Spleen (tissue), 11 donors: ENCODE results near the gene UNC5A. TPM values are rescaled to one million over a fixed set of nuclear protein-coding genes. Genes with fewer than 3 reads are reported as not detected.

ENCODE experiments used
- DNase-seq: peaks from one replicate; pipeline ENCODE4 v3.0.0-alpha.2; 2020
- H3K27ac ChIP-seq, 8 donors: fragments of 200-600 bp; sonication (generic) in 7 of 8; 1 replicate in 4 of 8; 2 replicates in 4 of 8; pipeline versions ENCODE4 v1.5.0 to v1.8.0; 2016 to 2021; ENCODE audit warnings: inconsistent platforms in 4 of 8, mild to moderate bottlenecking in 4 of 8, moderate library complexity in 1 of 8
- H3K27me3 ChIP-seq, 7 donors: fragments of 200-600 bp; sonication (generic) in 6 of 7; replicated peaks in 1 of 7; 1 replicate in 4 of 7; 2 replicates in 3 of 7; pipeline versions ENCODE4 v1.5.0 to v1.8.0; 2016 to 2021; ENCODE audit warnings: inconsistent platforms in 3 of 7, mild to moderate bottlenecking in 1 of 7
- H3K36me3 ChIP-seq, 6 donors: fragments of 200-600 bp; sonication (generic) in 5 of 6; 1 replicate in 4 of 6; 2 replicates in 2 of 6; pipeline versions ENCODE4 v1.5.0 to v1.8.0; 2016 to 2021; ENCODE audit warnings: inconsistent platforms in 2 of 6
- H3K4me1 ChIP-seq, 6 donors: fragments of 200-600 bp; sonication (generic) in 5 of 6; 1 replicate in 3 of 6; 2 replicates in 3 of 6; pipeline versions ENCODE4 v1.5.0 to v1.8.0; 2016 to 2021; ENCODE audit warnings: inconsistent platforms in 3 of 6
- H3K4me3 ChIP-seq, 8 donors: fragments of 200-600 bp; sonication (generic) in 7 of 8; 1 replicate in 4 of 8; 2 replicates in 4 of 8; pipeline versions ENCODE4 v1.5.0 to v1.8.0; 2016 to 2021; ENCODE audit warnings: inconsistent platforms in 4 of 8, mild to moderate bottlenecking in 4 of 8, moderate library complexity in 2 of 8
- H3K9me3 ChIP-seq, 8 donors: fragments of 200-600 bp; sonication (generic) in 7 of 8; 1 replicate in 4 of 8; 2 replicates in 4 of 8; pipeline versions ENCODE4 v1.5.0 to v1.8.0; 2016 to 2021; ENCODE audit warnings: inconsistent platforms in 4 of 8
- POLR2A ChIP-seq, 3 donors: fragments of 450-650 bp; IDR thresholded peaks; one replicate each; pipeline ENCODE4 v1.5.1; 2017; ENCODE audit warnings: antibody characterized with exemption in 3 of 3, mild to moderate bottlenecking in 1 of 3
- POLR2AphosphoS5 ChIP-seq, 3 donors: sonication (generic); formaldehyde crosslinking; IDR thresholded peaks; one replicate each; pipeline ENCODE4 v1.5.1; 2017; ENCODE audit warnings: antibody characterized with exemption in 3 of 3
- WGBS, 5 donors: extraction: QIAGEN DNeasy Blood & Tissue Kit in 3 of 5; methylation state at CpG; one replicate each; pipeline versions ENCODE4 v1.1.5 to v1.1.7; 2013 to 2018; 5-methylcytosine and 5-hydroxymethylcytosine counted together
- intact Hi-C: fragments of 100-400 bp; cut with DNase I; formaldehyde crosslinking; loops from one replicate; pipeline ENCODE4 v1.15.0; 2023; ENCODE audit warnings: low total_unique reads
- polyA plus RNA-seq, 3 donors: library from polyadenylated mRNA; stranded (reverse); fragments of 200-250 nt; gene quantifications; one replicate each; pipeline ENCODE4 v1.2.1, GENCODE V29; 2013
- total RNA-seq, 7 donors: library from RNA; depleted of rRNA in 3 of 7; stranded (reverse); fragments of >200 nt in 3 of 7; fragmentation: NEBNext Ultra II Directional in 4 of 7; extraction: Animal tissue kit (Norgen Biotek cat#: 25700) in 4 of 7; gene quantifications; one replicate each; pipeline versions ENCODE4 v1.1.0 to v1.2.1, GENCODE V29; 2016 to 2021
- TF ChIP-seq, protein P1 (sequence below), 11 experiments: fragments of 200-600 bp in 7 of 11; fragments of 450-650 bp in 4 of 11; sonication (generic) in 4 of 11; IDR thresholded peaks in 8 of 11; conservative IDR thresholded peaks in 3 of 11; 1 replicate in 7 of 11; 2 replicates in 4 of 11; pipeline versions ENCODE4 v1.4.0 to v1.8.0; 2016 to 2021; ENCODE audit warnings: antibody characterized with exemption in 11 of 11, inconsistent platforms in 4 of 11, mild to moderate bottlenecking in 1 of 11
- donor health status: healthy with polysubstance abuse.
- donor health status: DM: no; HTN: no; CAD: no; lungs with moderate emphysema.
- donor health status: DM: no; HTN: no; CAD: no.
- donor health status: Bipolar disorder and iron deficiency.
- donor health status: healthy.
- donor health status: DM: no; HTN: no; CAD: no.
- donor health status: DM: yes; HTN: yes; CAD: no.

Gene UNC5A
- total and polyA plus RNA-seq, 10 donors, result 0.03 to 0.06 TPM; not detected in 8

DNA sequence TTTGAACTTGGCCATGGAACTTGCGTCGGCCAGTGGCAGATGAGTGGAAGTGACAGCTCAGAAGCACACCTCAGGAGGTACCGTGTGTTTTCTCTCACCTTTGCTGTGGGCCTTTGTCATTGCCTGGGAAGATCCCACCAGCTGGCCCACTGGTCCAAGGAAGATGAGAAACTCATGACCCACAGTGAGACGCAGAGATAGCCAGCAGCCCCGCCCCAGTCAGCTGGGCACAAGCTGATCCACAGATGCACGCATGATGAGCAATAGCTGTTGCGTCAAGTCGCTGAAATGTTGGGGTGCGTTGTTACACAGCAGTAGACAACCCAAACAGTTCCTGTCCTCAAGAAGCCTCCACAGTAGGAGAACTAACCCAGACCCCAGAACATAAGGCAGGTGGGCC, 30.8 kb upstream of the UNC5A start:
- no peaks in the 10 kb centered on the region for H3K36me3 ChIP-seq
- intact Hi-C loops, result no loop called here
- H3K27me3 ChIP-seq, result peaks cover 0 to 92% (median 12%) of the 10 kb centered on the region in 7 donors
- TF ChIP-seq POLR2A (IDR thresholded peaks at IDR 0.05), result no peak
- TF ChIP-seq POLR2AphosphoS5 (IDR thresholded peaks at IDR 0.05), result no peak
- H3K4me1 ChIP-seq, result no peaks in the 10 kb centered on the region
- DNase-seq, result peak; percentile 34
- 84 to 95% (median 90%) methylated on average over 3 to 9 of the region's 9 CpGs for WGBS, 5 donors
- no peak overlapping the region for H3K27ac ChIP-seq
- no peak overlapping the region for H3K4me3 ChIP-seq
- H3K9me3 ChIP-seq, result no peaks in the 10 kb centered on the region

DNA sequence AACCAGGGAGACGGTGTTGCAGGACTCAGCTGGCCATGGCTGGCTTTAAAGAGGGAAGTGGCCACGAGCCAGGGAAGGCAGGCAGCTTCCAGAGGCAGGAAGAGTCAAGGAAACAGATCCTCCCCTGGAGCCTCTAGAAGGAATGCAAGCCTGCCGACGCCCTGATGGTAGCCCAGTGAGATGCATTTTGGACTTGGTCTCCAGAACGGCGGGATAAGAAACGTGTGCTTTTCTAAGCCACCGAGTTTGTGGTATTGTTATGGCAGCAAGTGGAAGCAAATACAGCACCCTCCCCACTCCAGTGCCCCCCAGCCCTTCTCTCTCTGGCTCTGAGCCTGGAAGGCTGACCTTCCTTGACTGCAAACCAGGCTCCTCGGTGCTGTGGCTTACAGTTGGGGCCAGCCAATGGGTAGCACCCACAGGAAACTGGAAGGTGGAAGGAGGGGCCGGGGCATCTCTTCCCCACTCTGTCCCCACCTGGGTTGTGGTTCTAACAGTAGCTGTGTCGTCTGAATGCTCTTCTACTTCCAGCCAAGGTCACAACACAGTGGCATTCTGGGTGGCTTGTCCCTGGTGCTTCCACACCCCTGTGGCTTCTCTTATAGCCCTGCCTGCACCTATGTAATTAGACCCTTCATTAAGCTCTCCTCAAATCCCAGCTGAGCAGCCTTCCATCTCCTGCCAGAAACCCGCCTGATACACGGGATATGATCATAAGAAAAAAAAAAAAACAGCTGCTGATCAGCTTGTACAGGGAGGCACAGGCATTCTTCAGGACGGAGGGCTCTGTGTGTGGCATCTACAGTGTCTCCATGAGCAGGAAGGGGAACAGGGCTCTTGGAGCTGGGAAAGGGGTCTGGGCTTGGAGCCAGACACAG, 29.9 kb upstream of the UNC5A start:
- WGBS, 5 donors, result 53 to 61% (median 54%) methylated on average over 14 of the region's 14 CpGs
- H3K27me3 ChIP-seq, result peaks cover 0 to 92% (median 17%) of the 10 kb centered on the region in 7 donors

DNA sequence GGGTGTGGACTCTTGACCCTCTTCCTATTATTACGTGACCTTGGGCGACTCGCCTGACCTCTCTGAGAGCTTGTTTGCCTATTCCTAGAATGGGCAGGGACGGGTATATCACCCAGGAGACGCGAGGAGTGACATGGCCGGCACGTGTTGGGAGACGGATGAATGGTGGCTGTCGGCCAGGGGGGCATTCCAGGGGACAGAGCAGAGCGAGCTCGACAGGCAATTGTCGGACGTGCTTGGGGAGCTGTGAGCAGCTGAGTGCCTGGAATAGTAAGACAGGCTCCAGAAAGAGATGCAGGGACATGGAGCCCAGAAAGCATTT, 29.3 kb upstream of the UNC5A start:
- Histone ChIP-seq H3K27ac (no peak overlapping the region), H3K27me3 (peaks cover 0 to 92% (median 23%) of the 10 kb centered on the region in 7 donors), H3K36me3 (no peaks in the 10 kb centered on the region), H3K4me1 (no peaks in the 10 kb centered on the region), H3K9me3 (no peaks in the 10 kb centered on the region), H3K4me3 (no peak overlapping the region)
- intact Hi-C loops, result no loop called here
- peak; percentile 58 for DNase-seq
- TF ChIP-seq POLR2AphosphoS5 (IDR thresholded peaks at IDR 0.05) (no peak), POLR2A (IDR thresholded peaks at IDR 0.05) (no peak)
- TF ChIP-seq, protein P1, sequence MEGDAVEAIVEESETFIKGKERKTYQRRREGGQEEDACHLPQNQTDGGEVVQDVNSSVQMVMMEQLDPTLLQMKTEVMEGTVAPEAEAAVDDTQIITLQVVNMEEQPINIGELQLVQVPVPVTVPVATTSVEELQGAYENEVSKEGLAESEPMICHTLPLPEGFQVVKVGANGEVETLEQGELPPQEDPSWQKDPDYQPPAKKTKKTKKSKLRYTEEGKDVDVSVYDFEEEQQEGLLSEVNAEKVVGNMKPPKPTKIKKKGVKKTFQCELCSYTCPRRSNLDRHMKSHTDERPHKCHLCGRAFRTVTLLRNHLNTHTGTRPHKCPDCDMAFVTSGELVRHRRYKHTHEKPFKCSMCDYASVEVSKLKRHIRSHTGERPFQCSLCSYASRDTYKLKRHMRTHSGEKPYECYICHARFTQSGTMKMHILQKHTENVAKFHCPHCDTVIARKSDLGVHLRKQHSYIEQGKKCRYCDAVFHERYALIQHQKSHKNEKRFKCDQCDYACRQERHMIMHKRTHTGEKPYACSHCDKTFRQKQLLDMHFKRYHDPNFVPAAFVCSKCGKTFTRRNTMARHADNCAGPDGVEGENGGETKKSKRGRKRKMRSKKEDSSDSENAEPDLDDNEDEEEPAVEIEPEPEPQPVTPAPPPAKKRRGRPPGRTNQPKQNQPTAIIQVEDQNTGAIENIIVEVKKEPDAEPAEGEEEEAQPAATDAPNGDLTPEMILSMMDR (IDR thresholded peaks at IDR 0.05 in 8 of 11, conservative IDR thresholded peaks at IDR 0.05 in 3 of 11), result no peak
- WGBS, 5 donors, result 51 to 66% (median 59%) methylated on average over 14 of the region's 14 CpGs

More for the DNA sequence above, 29.9 kb upstream of the UNC5A start:
- TF ChIP-seq, protein P1 (IDR thresholded peaks at IDR 0.05 in 8 of 11, conservative IDR thresholded peaks at IDR 0.05 in 3 of 11), result no peak
- no peak for TF ChIP-seq POLR2A (IDR thresholded peaks at IDR 0.05)
- TF ChIP-seq POLR2AphosphoS5 (IDR thresholded peaks at IDR 0.05), result no peak
- Histone ChIP-seq H3K4me3 (no peak overlapping the region), H3K36me3 (no peaks in the 10 kb centered on the region), H3K9me3 (no peaks in the 10 kb centered on the region), H3K4me1 (no peaks in the 10 kb centered on the region), H3K27ac (no peak overlapping the region)
- DNase-seq, result peak; percentile 19
- intact Hi-C loops, result no loop called here

DNA sequence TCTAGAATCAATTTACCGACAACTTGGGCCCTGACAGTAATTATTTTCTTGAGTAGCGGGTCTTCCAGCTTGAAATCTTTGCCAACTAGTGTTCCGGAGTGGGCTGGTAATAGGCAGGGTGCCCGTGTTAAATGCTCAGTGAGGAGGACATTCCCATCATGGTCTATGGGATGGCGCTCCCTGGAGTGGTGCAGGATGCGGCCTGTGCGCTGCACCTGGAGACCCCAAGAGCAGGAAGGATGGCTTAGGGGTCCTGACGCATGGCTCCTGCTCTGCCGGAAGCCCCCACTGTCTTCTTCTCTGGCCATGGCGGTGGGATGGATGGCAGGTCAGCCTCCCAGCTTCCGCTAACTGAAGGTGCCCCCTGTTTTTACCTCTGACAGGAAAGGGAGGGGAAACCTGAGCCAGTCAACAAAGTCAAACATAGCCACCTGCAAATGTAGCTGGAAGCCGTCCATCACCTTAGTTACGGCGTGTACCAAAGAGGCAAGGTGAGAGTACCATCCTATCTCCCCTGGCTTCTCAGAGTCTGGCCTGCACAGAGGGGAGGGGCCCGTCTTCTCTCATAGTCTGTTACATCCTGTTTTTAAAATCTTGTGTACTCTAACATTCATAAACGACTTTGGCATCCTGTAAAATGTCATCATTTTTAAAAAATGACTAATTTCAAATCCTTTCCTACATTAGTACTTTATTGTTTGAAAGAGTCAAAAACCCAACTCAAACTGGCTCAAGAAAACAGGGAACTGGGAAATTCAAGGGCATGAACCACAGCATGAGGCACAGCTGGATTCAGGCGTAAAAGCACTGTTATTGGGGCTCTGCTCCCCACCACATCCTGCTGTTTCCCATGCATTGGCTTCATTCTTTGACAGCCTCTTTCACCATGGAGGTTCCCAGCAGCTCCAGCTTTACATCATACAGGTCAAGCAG, 28.5 kb upstream of the UNC5A start:
- no peaks in the 10 kb centered on the region for H3K36me3 ChIP-seq
- no peak for TF ChIP-seq POLR2AphosphoS5 (IDR thresholded peaks at IDR 0.05)
- H3K4me1 ChIP-seq, result no peaks in the 10 kb centered on the region
- H3K9me3 ChIP-seq, result no peaks in the 10 kb centered on the region
- 77 to 80% (median 78%) methylated on average over 17 of the region's 17 CpGs for WGBS, 5 donors
- no peak overlapping the region for H3K27ac ChIP-seq
- H3K27me3 ChIP-seq, result peaks cover 0 to 92% (median 30%) of the 10 kb centered on the region in 7 donors
- H3K4me3 ChIP-seq, result no peak overlapping the region
- DNase-seq, result peak; percentile 31
- intact Hi-C loops, result no loop called here
